SK-N-SH (cell line): ENCODE measurements around the gene LRP4. TPM values are rescaled to one million over a fixed set of nuclear protein-coding genes. Genes with fewer than 3 reads are reported as not detected.

Experiments
- CTCF ChIA-PET: fragments of 300-600, 350-600 bp; formaldehyde crosslinking; extraction: SDS; loops from one replicate; lab custom pipeline; 2021; lab: Yijun Ruan, JAX
- POLR2A ChIA-PET: fragments of 350-600 bp; sonication (Branson Sonifier 250); formaldehyde crosslinking; extraction: SDS; loops from one replicate; lab custom pipeline; 2020; ENCODE audit warnings: antibody characterized with exemption, inconsistent platforms; lab: Yijun Ruan, JAX
- DNase-seq: peaks from one replicate; pipeline ENCODE4 v3.0.0; 2012
- H2AFZ ChIP-seq: fragments of 200-600 bp; sonication (generic); 2 replicates; pipeline ENCODE4 v1.8.1; 2016; ENCODE audit warnings: antibody characterized with exemption, mild to moderate bottlenecking, low read depth
- H3F3A ChIP-seq: fragments of 200-600 bp; sonication (generic); replicated peaks from 2 replicates; pipeline ENCODE3; 2016; ENCODE audit warnings: antibody characterized with exemption, mild to moderate bottlenecking; ENCODE audit not compliant: insufficient read depth
- H3K27ac ChIP-seq, 2 experiments: fragments of 200-500 bp in 1 of 2; fragments of 200-600 bp in 1 of 2; sonication (Bioruptor generic) in 1 of 2; sonication (generic), shearing (Covaris generic) in 1 of 2; 2 replicates each; pipeline versions ENCODE4 v1.5.1 to v1.6.1; 2014 to 2016; ENCODE audit warnings: low read depth in 2 of 2, inconsistent platforms in 1 of 2, low read length in 1 of 2, mild to moderate bottlenecking in 1 of 2, mixed read lengths in 1 of 2
- H3K27me3 ChIP-seq: fragments of 200-600 bp; sonication (generic), shearing (Covaris generic); 2 replicates; pipeline ENCODE4 v1.6.1; 2016; ENCODE audit warnings: mixed run types; ENCODE audit not compliant: insufficient read depth
- H3K36me3 ChIP-seq, 2 experiments: fragments of 200-500 bp in 1 of 2; fragments of 200-600 bp in 1 of 2; sonication (Bioruptor generic) in 1 of 2; sonication (generic) in 1 of 2; replicated peaks in 1 of 2; 2 replicates each; pipeline versions ENCODE3 to v1.5.1; 2014 to 2016; ENCODE audit warnings: low read length in 1 of 2, mild to moderate bottlenecking in 1 of 2; ENCODE audit not compliant: insufficient read depth in 2 of 2, control insufficient read depth in 1 of 2
- H3K4me1 ChIP-seq, 2 experiments: fragments of 200-500 bp in 1 of 2; fragments of 200-600 bp in 1 of 2; sonication (Bioruptor generic) in 1 of 2; sonication (generic), shearing (Covaris generic) in 1 of 2; 2 replicates each; pipeline versions ENCODE4 v1.5.1 to v1.6.1; 2014 to 2016; ENCODE audit warnings: low read depth in 1 of 2, low read length in 1 of 2, mixed run types in 1 of 2; ENCODE audit not compliant: insufficient read depth in 2 of 2, control insufficient read depth in 1 of 2
- H3K4me2 ChIP-seq: fragments of 200-600 bp; sonication (generic), shearing (Covaris generic); 2 replicates; pipeline ENCODE4 v1.6.1; 2017; ENCODE audit warnings: mixed run types
- H3K4me3 ChIP-seq, 2 experiments: fragments of 200-500 bp in 1 of 2; fragments of 200-600 bp in 1 of 2; sonication (Bioruptor generic) in 1 of 2; sonication (generic), shearing (Covaris generic) in 1 of 2; 2 replicates each; pipeline versions ENCODE4 v1.5.1 to v1.8.1; 2014 to 2016; ENCODE audit warnings: low read depth in 2 of 2, inconsistent platforms in 1 of 2, low read length in 1 of 2, mild to moderate bottlenecking in 1 of 2, mixed read lengths in 1 of 2, moderate library complexity in 1 of 2
- H3K79me2 ChIP-seq: fragments of 200-600 bp; sonication (generic); 2 replicates; pipeline ENCODE4 v1.8.1; 2017; ENCODE audit warnings: mild to moderate bottlenecking; ENCODE audit not compliant: insufficient read depth
- H3K9ac ChIP-seq: fragments of 200-600 bp; sonication (generic); 2 replicates; pipeline ENCODE4 v1.6.1; 2017; ENCODE audit warnings: mixed run types
- H3K9me2 ChIP-seq: fragments of 200-600 bp; sonication (generic); 2 replicates; pipeline ENCODE4 v1.6.1; 2017; ENCODE audit warnings: mixed run types
- H3K9me3 ChIP-seq: fragments of 200-600 bp; sonication (generic); 2 replicates; pipeline ENCODE4 v1.6.1; 2017; ENCODE audit warnings: mixed run types, mild to moderate bottlenecking, moderate library complexity
- H4K20me1 ChIP-seq: fragments of 200-600 bp; sonication (generic); 2 replicates; pipeline ENCODE4 v1.6.1; 2017; ENCODE audit warnings: mild to moderate bottlenecking, mixed run types; ENCODE audit not compliant: insufficient read depth
- ELF1 ChIP-seq: IDR thresholded peaks from 2 replicates; pipeline ENCODE4 v1.4.0; 2012
- EZH2phosphoT487 ChIP-seq: fragments of 200-600 bp; sonication (generic); IDR thresholded peaks from 2 replicates; pipeline ENCODE4 v1.6.1; 2017; ENCODE audit warnings: low read depth, mixed run types, mild to moderate bottlenecking, antibody characterized with exemption, moderate library complexity, borderline replicate concordance
- FOSL2 ChIP-seq: IDR thresholded peaks from 2 replicates; pipeline ENCODE4 v1.4.0; 2012; ENCODE audit warnings: low read depth, mild to moderate bottlenecking, moderate library complexity, borderline replicate concordance
- GABPA ChIP-seq: IDR thresholded peaks from 2 replicates; pipeline ENCODE4 v1.4.0; 2012; ENCODE audit warnings: low read depth, mild to moderate bottlenecking
- MXI1 ChIP-seq: IDR thresholded peaks from 2 replicates; pipeline ENCODE4 v1.6.1; 2012; ENCODE audit warnings: mild to moderate bottlenecking, low read depth, low read length, improper control_type of control experiment
- POLR2AphosphoS5 ChIP-seq: IDR thresholded peaks from 2 replicates; pipeline ENCODE4 v1.6.1; 2012; ENCODE audit warnings: low read depth, low read length
- RAD21 ChIP-seq: IDR thresholded peaks from 2 replicates; pipeline ENCODE4 v1.6.1; 2012; ENCODE audit warnings: mild to moderate bottlenecking, low read length
- RCOR1 ChIP-seq: fragments of 150-350 bp; IDR thresholded peaks from 2 replicates; pipeline ENCODE4 v1.6.1; 2017; ENCODE audit warnings: antibody characterized with exemption, low read length
- RFX5 ChIP-seq: IDR thresholded peaks from 2 replicates; pipeline ENCODE4 v1.6.1; 2012; ENCODE audit warnings: mild to moderate bottlenecking, improper control_type of control experiment, low read length
- SIN3A ChIP-seq: IDR thresholded peaks from 2 replicates; pipeline ENCODE4 v1.6.1; 2012; ENCODE audit warnings: low read depth, mild to moderate bottlenecking, low read length, moderate library complexity, borderline replicate concordance
- TCF12 ChIP-seq: IDR thresholded peaks from 2 replicates; pipeline ENCODE4 v1.4.0; 2012
- YY1 ChIP-seq: IDR thresholded peaks from 2 replicates; pipeline ENCODE4 v1.4.0; 2012; ENCODE audit warnings: low read depth, mild to moderate bottlenecking
- WGBS: methylation state at CpG from one replicate; pipeline ENCODE4 v1.1.6; 2017; ENCODE audit warnings: low lambda C conversion rate; 5-methylcytosine and 5-hydroxymethylcytosine counted together
- polyA plus RNA-seq, 3 experiments: library from polyadenylated mRNA; depleted of rRNA; stranded (reverse); fragments of >200 nt; gene quantifications; 2 replicates each; pipeline ENCODE4 v1.2.3, GENCODE V29; 2012
- TF ChIP-seq, protein P1 (sequence below): fragments of 150-350 bp; IDR thresholded peaks from 2 replicates; pipeline ENCODE4 v1.6.1; 2017; ENCODE audit warnings: antibody characterized with exemption, low read length, low read depth, borderline replicate concordance
- TF ChIP-seq, protein P2 (sequence below): IDR thresholded peaks from 2 replicates; pipeline ENCODE4 v1.4.0; 2012; ENCODE audit warnings: low read depth, borderline replicate concordance
- TF ChIP-seq, protein P3 (sequence below): IDR thresholded peaks from 2 replicates; pipeline ENCODE4; 2012
- TF ChIP-seq, protein P4 (sequence below): IDR thresholded peaks from 2 replicates; pipeline ENCODE4 v1.4.0; 2012; ENCODE audit warnings: low read depth
- TF ChIP-seq, protein P5 (sequence below): IDR thresholded peaks from 2 replicates; pipeline ENCODE4 v1.4.0; 2012; ENCODE audit warnings: low read depth, borderline replicate concordance

LRP4 gene
- polyA plus RNA-seq, 1 of the 3 experiments (the other 2 are of a cell fraction), result 10.9 TPM

DNA sequence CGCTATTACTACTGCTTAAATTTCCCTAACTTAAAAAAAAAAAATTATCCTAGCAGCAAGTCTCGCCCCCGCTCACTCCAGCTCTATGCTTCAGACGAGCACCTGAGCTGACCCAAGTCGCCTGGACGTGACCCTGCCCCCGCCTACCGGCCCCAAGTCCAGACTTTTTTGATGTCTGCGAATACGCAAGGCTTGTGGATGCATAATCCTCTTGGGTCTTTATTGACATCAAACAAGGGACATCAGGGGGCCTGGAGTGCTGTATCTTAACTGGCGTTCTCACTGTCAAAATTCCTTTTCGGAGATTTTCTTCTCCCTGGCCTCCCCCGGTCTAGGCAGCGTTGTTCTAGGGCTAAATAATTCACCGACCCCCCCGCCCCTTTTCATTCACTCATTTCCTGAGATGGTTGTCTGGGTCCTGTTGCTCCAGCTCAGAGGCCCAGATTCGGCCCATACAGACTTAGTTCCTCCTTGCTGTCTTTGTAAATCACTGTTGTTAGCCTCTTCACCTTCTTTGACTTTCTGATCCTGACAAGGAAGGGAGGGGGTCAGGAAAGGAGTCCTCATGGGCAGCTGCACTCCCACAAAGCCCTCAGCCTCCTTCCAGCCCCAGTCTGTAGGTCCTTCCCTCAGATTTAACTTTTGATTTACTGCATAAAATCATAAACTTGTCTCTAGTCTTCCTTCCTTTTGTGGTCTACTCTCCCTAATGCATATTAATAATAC is 601 bp upstream of the LRP4 start:
- TF ChIP-seq SIN3A, result no peak
- no peak for TF ChIP-seq POLR2AphosphoS5
- TF ChIP-seq, protein P1, sequence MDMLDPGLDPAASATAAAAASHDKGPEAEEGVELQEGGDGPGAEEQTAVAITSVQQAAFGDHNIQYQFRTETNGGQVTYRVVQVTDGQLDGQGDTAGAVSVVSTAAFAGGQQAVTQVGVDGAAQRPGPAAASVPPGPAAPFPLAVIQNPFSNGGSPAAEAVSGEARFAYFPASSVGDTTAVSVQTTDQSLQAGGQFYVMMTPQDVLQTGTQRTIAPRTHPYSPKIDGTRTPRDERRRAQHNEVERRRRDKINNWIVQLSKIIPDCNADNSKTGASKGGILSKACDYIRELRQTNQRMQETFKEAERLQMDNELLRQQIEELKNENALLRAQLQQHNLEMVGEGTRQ, result no peak
- TF ChIP-seq, protein P2, sequence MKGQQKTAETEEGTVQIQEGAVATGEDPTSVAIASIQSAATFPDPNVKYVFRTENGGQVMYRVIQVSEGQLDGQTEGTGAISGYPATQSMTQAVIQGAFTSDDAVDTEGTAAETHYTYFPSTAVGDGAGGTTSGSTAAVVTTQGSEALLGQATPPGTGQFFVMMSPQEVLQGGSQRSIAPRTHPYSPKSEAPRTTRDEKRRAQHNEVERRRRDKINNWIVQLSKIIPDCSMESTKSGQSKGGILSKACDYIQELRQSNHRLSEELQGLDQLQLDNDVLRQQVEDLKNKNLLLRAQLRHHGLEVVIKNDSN, result no peak
- TF ChIP-seq, protein P3, sequence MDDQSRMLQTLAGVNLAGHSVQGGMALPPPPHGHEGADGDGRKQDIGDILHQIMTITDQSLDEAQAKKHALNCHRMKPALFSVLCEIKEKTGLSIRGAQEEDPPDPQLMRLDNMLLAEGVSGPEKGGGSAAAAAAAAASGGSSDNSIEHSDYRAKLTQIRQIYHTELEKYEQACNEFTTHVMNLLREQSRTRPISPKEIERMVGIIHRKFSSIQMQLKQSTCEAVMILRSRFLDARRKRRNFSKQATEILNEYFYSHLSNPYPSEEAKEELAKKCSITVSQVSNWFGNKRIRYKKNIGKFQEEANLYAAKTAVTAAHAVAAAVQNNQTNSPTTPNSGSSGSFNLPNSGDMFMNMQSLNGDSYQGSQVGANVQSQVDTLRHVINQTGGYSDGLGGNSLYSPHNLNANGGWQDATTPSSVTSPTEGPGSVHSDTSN, result no peak
- no peak for TF ChIP-seq ELF1
- TF ChIP-seq EZH2phosphoT487, result no peak
- TF ChIP-seq, protein P4, sequence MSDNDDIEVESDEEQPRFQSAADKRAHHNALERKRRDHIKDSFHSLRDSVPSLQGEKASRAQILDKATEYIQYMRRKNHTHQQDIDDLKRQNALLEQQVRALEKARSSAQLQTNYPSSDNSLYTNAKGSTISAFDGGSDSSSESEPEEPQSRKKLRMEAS, result no peak
- no peak for TF ChIP-seq FOSL2
- TF ChIP-seq RCOR1, result no peak
- TF ChIP-seq, protein P5, sequence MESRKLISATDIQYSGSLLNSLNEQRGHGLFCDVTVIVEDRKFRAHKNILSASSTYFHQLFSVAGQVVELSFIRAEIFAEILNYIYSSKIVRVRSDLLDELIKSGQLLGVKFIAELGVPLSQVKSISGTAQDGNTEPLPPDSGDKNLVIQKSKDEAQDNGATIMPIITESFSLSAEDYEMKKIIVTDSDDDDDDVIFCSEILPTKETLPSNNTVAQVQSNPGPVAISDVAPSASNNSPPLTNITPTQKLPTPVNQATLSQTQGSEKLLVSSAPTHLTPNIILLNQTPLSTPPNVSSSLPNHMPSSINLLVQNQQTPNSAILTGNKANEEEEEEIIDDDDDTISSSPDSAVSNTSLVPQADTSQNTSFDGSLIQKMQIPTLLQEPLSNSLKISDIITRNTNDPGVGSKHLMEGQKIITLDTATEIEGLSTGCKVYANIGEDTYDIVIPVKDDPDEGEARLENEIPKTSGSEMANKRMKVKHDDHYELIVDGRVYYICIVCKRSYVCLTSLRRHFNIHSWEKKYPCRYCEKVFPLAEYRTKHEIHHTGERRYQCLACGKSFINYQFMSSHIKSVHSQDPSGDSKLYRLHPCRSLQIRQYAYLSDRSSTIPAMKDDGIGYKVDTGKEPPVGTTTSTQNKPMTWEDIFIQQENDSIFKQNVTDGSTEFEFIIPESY, result no peak
- no peak for TF ChIP-seq MXI1
- TF ChIP-seq RFX5, result no peak
- no peak for TF ChIP-seq YY1
- TF ChIP-seq RAD21, result no peak
- TF ChIP-seq TCF12, result no peak
- no peak for TF ChIP-seq GABPA

More for the DNA sequence above, 601 bp upstream of the LRP4 start:
- Histone ChIP-seq H3K79me2 (peaks cover 16% of the 10 kb centered on the region), H3K9me2 (no peaks in the 10 kb centered on the region), H2AFZ (peak overlapping the region; percentile 85), H3K9ac (peak overlapping the region; percentile 64), H3K36me3 (no peaks in the 10 kb centered on the region), H3K9me3 (no peaks in the 10 kb centered on the region), H3K4me2 (peak overlapping the region; percentile 70; the same call in 1 of the 2 replicates), H3K4me1 (peaks cover 26 to 29% of the 10 kb centered on the region in 2 experiments; a peak in 3 of 4 replicates), H3K27ac (peak overlapping the region; percentile 6 to 98; a peak in 3 of 4 replicates), H3K4me3 (peak overlapping the region; percentile 49 to 71; a peak in 3 of 4 replicates), H3F3A (peaks cover 51% of the 10 kb centered on the region), H3K27me3 (no peaks in the 10 kb centered on the region), H4K20me1 (0 out of 2 replicates have a peak, but pooled peaks cover 4% of the 10 kb centered on the region)
- no peak for DNase-seq
- CTCF ChIA-PET, result interaction anchor here (0.6 to 10.0 kb wide), 23 partner anchors 9 to 236 kb away, joined by 3 to 170 read pairs (median 4); partner anchors contain the start of gene CSTPP1
- WGBS, result 36% methylated on average over 15 of the region's 17 CpGs
- POLR2A ChIA-PET, result no interaction called here
